Measurements from ENCODE around the gene CDH13. TPM values are rescaled to one million over a fixed set of nuclear protein-coding genes. Genes with fewer than 3 reads are reported as not detected.

CDH13 gene
- total RNA-seq, 2 donors from 2014 or later: 228 to 280 TPM

DNA sequence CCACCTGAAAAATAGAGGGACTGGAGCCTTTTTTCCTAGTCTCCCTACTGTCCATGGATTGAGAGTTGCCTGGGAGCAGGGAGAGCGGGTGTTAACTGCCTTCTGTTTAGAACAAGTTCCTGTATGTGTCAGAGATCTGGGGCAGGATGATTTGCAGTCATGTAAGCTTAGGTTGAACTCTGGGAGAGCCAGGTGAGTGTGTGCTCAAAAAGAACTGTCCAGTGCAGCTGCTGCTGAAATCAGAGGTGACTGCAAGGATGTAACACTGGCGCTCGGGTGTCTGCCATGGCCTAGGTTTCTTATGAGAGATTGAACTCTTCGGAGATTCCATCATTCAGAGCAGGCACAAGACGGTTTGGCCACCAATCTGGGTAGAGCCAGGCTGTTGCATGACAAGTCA lies 432.5 kb downstream of the CDH13 start:
- ATAC-seq (ENCODE audit: insufficient number of reproducible peaks, low FRiP score, low read depth) (no peak), DNase-seq (ENCODE audit: low spot score) (no peak)
- H3K27ac ChIP-seq: no peak overlapping the region
- H3K4me3 ChIP-seq: no peak overlapping the region
- TF ChIP-seq, protein P1, sequence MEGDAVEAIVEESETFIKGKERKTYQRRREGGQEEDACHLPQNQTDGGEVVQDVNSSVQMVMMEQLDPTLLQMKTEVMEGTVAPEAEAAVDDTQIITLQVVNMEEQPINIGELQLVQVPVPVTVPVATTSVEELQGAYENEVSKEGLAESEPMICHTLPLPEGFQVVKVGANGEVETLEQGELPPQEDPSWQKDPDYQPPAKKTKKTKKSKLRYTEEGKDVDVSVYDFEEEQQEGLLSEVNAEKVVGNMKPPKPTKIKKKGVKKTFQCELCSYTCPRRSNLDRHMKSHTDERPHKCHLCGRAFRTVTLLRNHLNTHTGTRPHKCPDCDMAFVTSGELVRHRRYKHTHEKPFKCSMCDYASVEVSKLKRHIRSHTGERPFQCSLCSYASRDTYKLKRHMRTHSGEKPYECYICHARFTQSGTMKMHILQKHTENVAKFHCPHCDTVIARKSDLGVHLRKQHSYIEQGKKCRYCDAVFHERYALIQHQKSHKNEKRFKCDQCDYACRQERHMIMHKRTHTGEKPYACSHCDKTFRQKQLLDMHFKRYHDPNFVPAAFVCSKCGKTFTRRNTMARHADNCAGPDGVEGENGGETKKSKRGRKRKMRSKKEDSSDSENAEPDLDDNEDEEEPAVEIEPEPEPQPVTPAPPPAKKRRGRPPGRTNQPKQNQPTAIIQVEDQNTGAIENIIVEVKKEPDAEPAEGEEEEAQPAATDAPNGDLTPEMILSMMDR (IDR thresholded peaks at IDR 0.05): no peak
- no peaks in the 10 kb centered on the region for H3K9me3 ChIP-seq
- H3K36me3 ChIP-seq: no peaks in the 10 kb centered on the region
- H3K4me1 ChIP-seq (ENCODE audit: control insufficient read depth in 1 of 2, low read depth in 2 of 2): peaks cover 3 to 15% of the 10 kb centered on the region in 2 donors
- no peaks in the 10 kb centered on the region for H3K27me3 ChIP-seq (replicated peaks; ENCODE audit: insufficient read depth)

DNA sequence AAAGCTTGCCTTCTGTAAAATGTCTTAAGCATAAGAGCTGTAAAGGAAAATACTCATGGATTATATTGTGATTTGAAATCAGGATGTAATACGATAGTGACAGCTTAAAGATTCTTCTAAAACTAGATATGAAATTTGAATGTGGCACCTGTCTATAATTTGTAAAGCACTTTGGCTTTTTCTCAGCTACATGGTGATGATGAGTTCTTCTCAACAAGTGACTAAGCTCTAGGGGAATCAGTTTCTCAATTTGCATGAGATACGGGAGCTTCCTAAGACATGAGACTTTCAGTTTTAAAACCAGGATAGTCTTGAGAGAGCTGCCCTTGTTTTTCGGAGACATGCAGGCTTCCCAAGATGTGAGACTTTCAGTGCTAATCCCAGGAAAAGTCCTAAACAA lies 439.2 kb downstream of the CDH13 start:
- no peak for ATAC-seq (ENCODE audit: insufficient number of reproducible peaks, low FRiP score, low read depth)
- H3K4me3 ChIP-seq: no peak overlapping the region
- DNase-seq (ENCODE audit: low spot score): no peak
- no peaks in the 10 kb centered on the region for H3K9me3 ChIP-seq
- TF ChIP-seq, protein P1 (IDR thresholded peaks at IDR 0.05): no peak
- H3K36me3 ChIP-seq: no peaks in the 10 kb centered on the region
- H3K27ac ChIP-seq: no peak overlapping the region
- no peaks in the 10 kb centered on the region for H3K27me3 ChIP-seq (replicated peaks; ENCODE audit: insufficient read depth)
- peaks cover 13 to 51% of the 10 kb centered on the region in 2 donors for H3K4me1 ChIP-seq (ENCODE audit: control insufficient read depth in 1 of 2, low read depth in 2 of 2)

DNA sequence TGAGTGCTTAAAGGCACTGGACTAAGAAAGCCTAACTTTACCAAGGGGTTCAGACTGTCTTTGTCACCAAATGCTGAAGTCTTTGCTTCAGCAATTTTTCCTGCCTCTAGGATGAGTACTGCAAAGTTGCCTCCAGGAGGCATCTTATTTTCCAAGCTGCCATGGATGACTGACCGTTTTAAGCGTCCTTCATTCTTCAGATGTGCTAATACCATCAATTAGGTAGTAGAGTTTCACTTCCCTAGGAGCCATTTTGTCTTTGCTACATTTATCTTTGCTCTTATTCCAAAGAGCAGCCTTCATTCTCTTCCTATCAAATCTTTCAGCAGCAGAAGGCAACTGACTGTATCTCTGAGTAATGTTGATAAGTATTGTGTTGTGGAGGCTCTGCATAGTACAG lies 440.1 kb downstream of the CDH13 start:
- H3K27me3 ChIP-seq (replicated peaks; ENCODE audit: insufficient read depth): no peaks in the 10 kb centered on the region
- H3K27ac ChIP-seq: no peak overlapping the region
- ATAC-seq (ENCODE audit: insufficient number of reproducible peaks, low FRiP score, low read depth) (no peak), DNase-seq (ENCODE audit: low spot score) (no peak)
- H3K4me1 ChIP-seq (ENCODE audit: control insufficient read depth in 1 of 2, low read depth in 2 of 2): peaks cover 13 to 56% of the 10 kb centered on the region in 2 donors
- H3K36me3 ChIP-seq: no peaks in the 10 kb centered on the region
- no peak overlapping the region for H3K4me3 ChIP-seq
- no peaks in the 10 kb centered on the region for H3K9me3 ChIP-seq
- TF ChIP-seq, protein P1 (IDR thresholded peaks at IDR 0.05): no peak

DNA sequence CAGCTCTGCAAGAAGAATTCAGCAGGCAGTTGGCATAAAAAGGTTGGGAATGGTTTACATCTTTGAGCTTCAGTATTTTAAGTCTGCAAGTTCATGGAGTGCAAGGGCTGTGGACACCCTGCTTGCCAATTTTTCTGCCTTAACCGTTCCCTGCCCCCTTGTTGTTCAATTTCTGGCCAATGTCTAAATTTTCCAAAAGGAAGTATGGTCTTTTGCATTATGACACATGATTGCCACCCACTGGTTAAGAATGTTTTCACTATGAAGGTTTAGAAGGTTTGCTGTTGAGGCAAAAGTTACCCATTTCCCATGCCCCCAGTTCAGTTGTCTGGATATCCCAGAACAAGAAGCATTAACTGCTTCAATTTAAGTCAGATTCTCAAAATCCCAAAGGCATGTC lies 441.9 kb downstream of the CDH13 start:
- ATAC-seq (ENCODE audit: insufficient number of reproducible peaks, low FRiP score, low read depth): no peak
- Histone ChIP-seq H3K4me3 (no peak overlapping the region), H3K27me3 (replicated peaks; ENCODE audit: insufficient read depth) (no peaks in the 10 kb centered on the region), H3K4me1 (ENCODE audit: control insufficient read depth in 1 of 2, low read depth in 2 of 2) (peaks cover 10 to 50% of the 10 kb centered on the region in 2 donors), H3K9me3 (no peaks in the 10 kb centered on the region), H3K27ac (peak overlapping the region in 1 of 2 donors; percentile 38), H3K36me3 (no peaks in the 10 kb centered on the region)
- TF ChIP-seq, protein P1 (IDR thresholded peaks at IDR 0.05): peak; percentile 28
- no peak for DNase-seq (ENCODE audit: low spot score)

DNA sequence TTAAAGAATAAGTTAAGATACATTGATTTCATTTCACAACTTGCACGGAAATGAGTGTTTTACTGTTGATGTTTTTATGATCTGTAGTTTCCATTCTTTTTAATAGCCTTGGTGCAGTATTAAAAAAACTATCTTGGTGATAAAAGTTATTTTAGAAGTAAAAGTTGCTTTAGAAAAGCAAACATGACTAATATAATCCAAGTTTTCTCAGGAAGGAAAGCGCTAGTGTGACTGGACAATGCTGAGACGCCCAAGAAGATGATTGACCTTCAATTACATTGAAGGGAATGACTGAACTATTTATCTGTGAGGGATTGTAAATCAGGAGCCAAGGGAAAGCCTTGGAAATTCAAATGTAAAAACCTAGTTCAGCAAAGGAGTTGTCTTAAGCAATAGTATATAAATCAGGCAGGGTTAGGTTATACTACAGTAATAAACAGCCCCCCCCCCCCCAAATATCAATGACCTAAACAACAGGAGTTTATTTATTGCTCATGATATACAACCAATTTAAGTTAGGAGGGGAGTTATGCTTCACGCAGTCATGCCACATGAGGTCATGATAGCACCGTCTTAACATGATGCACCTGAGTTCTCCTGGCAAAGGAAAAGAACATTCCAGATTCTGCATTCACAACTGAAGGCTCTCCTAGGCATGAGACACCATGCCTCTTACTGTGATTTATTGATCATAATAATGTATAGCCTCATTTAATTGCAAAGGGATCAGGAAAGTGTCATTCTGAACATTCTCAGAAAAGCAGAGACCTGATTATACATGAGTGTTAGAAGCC lies 443.8 kb downstream of the CDH13 start:
- Histone ChIP-seq H3K36me3 (no peaks in the 10 kb centered on the region), H3K4me1 (ENCODE audit: control insufficient read depth in 1 of 2, low read depth in 2 of 2) (peaks cover 10 to 44% of the 10 kb centered on the region in 2 donors), H3K9me3 (no peaks in the 10 kb centered on the region), H3K27me3 (replicated peaks; ENCODE audit: insufficient read depth) (no peaks in the 10 kb centered on the region), H3K27ac (peak overlapping the region; percentile 38 to 67), H3K4me3 (no peak overlapping the region)
- TF ChIP-seq, protein P1 (IDR thresholded peaks at IDR 0.05): no peak
- no peak for DNase-seq (ENCODE audit: low spot score)
- ATAC-seq (ENCODE audit: insufficient number of reproducible peaks, low FRiP score, low read depth): no peak
